B cell (primary cell): ENCODE results near the gene STK24. TPM values are rescaled to one million over a fixed set of nuclear protein-coding genes. Genes with fewer than 3 reads are reported as not detected.

Experiments used
- ATAC-seq: fragments of 200-7000 bp; cut with Tn5 transposase; one replicate; pipeline ENCODE4 v1.10.0; 2021; ENCODE audit warnings: low read depth, mild to moderate bottlenecking, moderate number of reproducible peaks, moderate library complexity
- CTCF ChIA-PET: fragments of 350-600 bp; sonication (Branson Sonifier 250); formaldehyde crosslinking; loops from one replicate; lab custom pipeline; 2021; ENCODE audit warnings: antibody characterized with exemption, inconsistent platforms; lab: Charles Lee
- POLR2A ChIA-PET: fragments of 350-600 bp; sonication (Branson Sonifier 250); formaldehyde crosslinking; loops from one replicate; lab custom pipeline; 2021; ENCODE audit warnings: antibody characterized with exemption; lab: Charles Lee
- DNase-seq: peaks from one replicate; pipeline ENCODE4 v3.0.0; 2013
- H2AFZ ChIP-seq: 2 replicates; pipeline ENCODE4 v1.6.1; 2012; ENCODE audit warnings: mild to moderate bottlenecking, low read depth, low read length; ENCODE audit not compliant: insufficient read depth, poor library complexity, severe bottlenecking
- H3K27ac ChIP-seq, 2 donors: 1 replicate in 1 of 2; 2 replicates in 1 of 2; pipeline ENCODE4 v1.5.1; 2012 to 2013; ENCODE audit warnings: low read length in 2 of 2, mild to moderate bottlenecking in 2 of 2, moderate library complexity in 1 of 2
- H3K27me3 ChIP-seq, 4 experiments: fragments of 200-600 bp in 1 of 4; sonication (generic) in 1 of 4; replicated peaks in 1 of 4; 1 replicate in 2 of 4; 2 replicates in 2 of 4; pipeline versions ENCODE4 v1.6.1 to v1.7.0; 2013 to 2016; ENCODE audit warnings: low read length in 3 of 4, mild to moderate bottlenecking in 2 of 4, mixed read lengths in 1 of 4, moderate library complexity in 1 of 4; ENCODE audit not compliant: insufficient read depth in 4 of 4, control insufficient read depth in 3 of 4; ENCODE audit errors: control extremely low read depth in 1 of 4
- H3K36me3 ChIP-seq, 2 experiments: replicated peaks in 1 of 2; 1 replicate in 1 of 2; 2 replicates in 1 of 2; pipeline versions ENCODE4 v1.6.1 to v1.7.1; 2013; ENCODE audit warnings: low read length in 1 of 2; ENCODE audit not compliant: insufficient read depth in 2 of 2, control insufficient read depth in 1 of 2; ENCODE audit errors: control extremely low read depth in 1 of 2, extremely low read depth in 1 of 2
- H3K4me1 ChIP-seq, 2 donors: fragments of 200-600 bp in 1 of 2; sonication (generic) in 1 of 2; 1 replicate in 1 of 2; 2 replicates in 1 of 2; pipeline versions ENCODE4 v1.5.1 to v1.6.1; 2013 to 2017; ENCODE audit warnings: low read length in 2 of 2; ENCODE audit not compliant: control insufficient read depth in 2 of 2, insufficient read depth in 2 of 2
- H3K4me2 ChIP-seq: replicated peaks from 2 replicates; pipeline ENCODE3; 2012; ENCODE audit warnings: mild to moderate bottlenecking, low read depth, low read length; ENCODE audit not compliant: poor library complexity, severe bottlenecking
- H3K4me3 ChIP-seq, 5 experiments: fragments of 200-600 bp in 1 of 5; sonication (generic) in 1 of 5; 1 replicate in 3 of 5; 2 replicates in 2 of 5; pipeline versions ENCODE4 v1.5.1 to v1.7.0; 2011 to 2016; ENCODE audit warnings: low read length in 4 of 5, mild to moderate bottlenecking in 4 of 5, low read depth in 2 of 5, control low read depth in 1 of 5, moderate library complexity in 1 of 5; ENCODE audit not compliant: insufficient read depth in 1 of 5; ENCODE audit errors: control extremely low read depth in 1 of 5, extremely low read depth in 1 of 5
- H3K79me2 ChIP-seq: fragments of 200-600 bp; sonication (generic); one replicate; pipeline ENCODE4 v1.6.0; 2016; ENCODE audit warnings: low read length; ENCODE audit not compliant: control insufficient read depth, insufficient read depth
- H3K9ac ChIP-seq: fragments of 200-600 bp; sonication (generic); 2 replicates; pipeline ENCODE4 v1.6.1; 2017; ENCODE audit warnings: mild to moderate bottlenecking, low read length, moderate library complexity
- H3K9me3 ChIP-seq, 3 donors: one replicate each; pipeline versions ENCODE4 v1.6.1 to v1.7.1; 2013; ENCODE audit warnings: low read length in 2 of 3; ENCODE audit not compliant: control insufficient read depth in 2 of 3, insufficient read depth in 1 of 3; ENCODE audit errors: control extremely low read depth in 1 of 3
- H4K20me1 ChIP-seq: 2 replicates; pipeline ENCODE4 v1.6.0; 2012; ENCODE audit warnings: mild to moderate bottlenecking, low read length; ENCODE audit not compliant: insufficient read depth, control insufficient read depth, poor library complexity, severe bottlenecking
- H3K27ac Mint-ChIP-seq: one replicate; pipeline ENCODE4 v1.8.0; 2021; ENCODE audit warnings: mixed read lengths
- H3K27me3 Mint-ChIP-seq: one replicate; pipeline ENCODE4 v1.8.0; 2021; ENCODE audit warnings: mixed read lengths
- H3K4me1 Mint-ChIP-seq: one replicate; pipeline ENCODE4 v1.8.0; 2021; ENCODE audit warnings: mixed read lengths
- H3K4me3 Mint-ChIP-seq: one replicate; pipeline ENCODE4 v1.8.0; 2021; ENCODE audit warnings: mixed read lengths
- H3K9me3 Mint-ChIP-seq: one replicate; pipeline ENCODE4 v1.8.0; 2022; ENCODE audit warnings: mixed read lengths; ENCODE audit not compliant: insufficient read depth
- EZH2 ChIP-seq: IDR thresholded peaks from 2 replicates; pipeline ENCODE4 v1.6.1; 2012; ENCODE audit warnings: borderline replicate concordance, low read depth, mild to moderate bottlenecking, moderate library complexity, low read length; ENCODE audit not compliant: insufficient read depth, poor library complexity, severe bottlenecking
- WGBS: methylation state at CpG from one replicate; pipeline ENCODE4 v1.1.5; 2013; ENCODE audit warnings: missing lambda C conversion rate; ENCODE audit not compliant: insufficient coverage; 5-methylcytosine and 5-hydroxymethylcytosine counted together
- intact Hi-C: fragments of 100-400 bp; cut with micrococcal nuclease; formaldehyde crosslinking; loops from one replicate; pipeline ENCODE4 v1.10.0; 2022
- polyA plus RNA-seq: library from polyadenylated mRNA; depleted of rRNA; stranded (reverse); fragments of >200 nt; gene quantifications from 2 replicates; pipeline ENCODE4 v1.2.3, GENCODE V29; 2012
- total RNA-seq, 2 donors: library from RNA; stranded (reverse); fragments of 120-200 nt in 1 of 2; gene quantifications; 1 replicate in 1 of 2; 2 replicates in 1 of 2; pipeline versions ENCODE4 v1.2.3 to v1.2.4, GENCODE V29; 2013 to 2022
- TF ChIP-seq, protein P1 (sequence below): fragments of 200-600 bp; IDR thresholded peaks from one replicate; pipeline ENCODE4 v1.8.0; 2022; ENCODE audit warnings: antibody characterized with exemption, mild to moderate bottlenecking

STK24 gene
- total and polyA plus RNA-seq, 2 donors (not counting 1 experiment from before 2014, with no cell fraction given): 47.2 to 117 TPM

DNA sequence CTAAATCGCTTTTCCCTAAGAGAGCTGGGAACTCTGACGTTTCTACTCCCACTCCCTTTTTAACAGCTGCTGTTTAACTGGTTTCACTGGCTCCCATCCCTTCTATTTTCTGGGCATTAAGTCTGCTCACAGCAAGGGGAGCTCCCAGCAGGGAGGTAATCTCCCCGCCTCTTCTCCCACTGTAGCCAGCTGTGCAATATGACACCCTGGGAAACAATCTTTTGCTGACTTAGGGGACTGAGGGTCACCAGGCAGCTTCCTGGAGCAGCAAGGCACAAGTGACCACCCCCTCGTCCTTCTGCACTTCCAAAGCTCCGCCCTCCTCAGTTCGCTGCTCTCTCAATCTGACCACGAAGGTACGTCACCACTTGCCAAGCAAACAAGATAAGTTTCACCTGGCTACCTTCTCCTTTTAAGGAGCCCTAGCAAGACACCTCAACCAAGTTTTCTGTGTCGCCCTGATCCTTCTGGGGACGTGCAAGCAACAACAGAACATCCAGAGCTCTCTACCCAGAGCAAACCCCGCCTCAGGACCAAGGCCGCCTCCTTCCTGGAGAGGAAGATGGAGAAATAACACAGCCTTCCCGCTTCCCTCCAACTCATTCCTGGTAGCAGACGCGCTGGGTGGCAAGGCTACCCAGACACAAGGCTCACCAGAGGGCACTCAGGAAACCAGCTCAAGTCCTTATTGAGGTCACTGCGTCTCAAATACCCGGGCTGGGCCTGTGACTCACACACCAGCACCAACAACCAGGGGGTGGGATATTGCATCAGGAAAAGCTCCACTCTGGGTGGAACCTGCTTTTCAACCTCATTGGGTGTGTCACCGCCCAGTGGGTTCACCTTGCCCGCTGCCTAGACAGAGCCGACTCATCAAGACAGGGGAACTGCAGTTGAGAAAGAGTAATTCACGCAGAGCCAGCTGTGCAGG lies 92.4 kb downstream of the STK24 start:
- Histone ChIP-seq H2AFZ (no peak overlapping the region), H3K27me3 (no peaks in the 10 kb centered on the region), H3K27ac (no peak overlapping the region), H4K20me1 (peaks cover 98% of the 10 kb centered on the region), H3K4me3 (no peak overlapping the region), H3K9ac (no peak overlapping the region), H3K36me3 (peaks cover 0 to 23% of the 10 kb centered on the region in 2 experiments), H3K4me2 (no peak overlapping the region), H3K9me3 (no peaks in the 10 kb centered on the region), H3K4me1 (peaks cover 39 to 69% of the 10 kb centered on the region in 2 donors), H3K79me2 (peaks cover 96% of the 10 kb centered on the region)
- Mint-ChIP-seq H3K4me3 (no peak overlapping the region), H3K27ac (peak overlapping the region; percentile 10), H3K9me3 (no peaks in the 10 kb centered on the region), H3K27me3 (no peaks in the 10 kb centered on the region), H3K4me1 (peaks cover 80% of the 10 kb centered on the region)
- ChIA-PET CTCF (interaction anchor here (1.0 to 4.8 kb wide), 4 partner anchors 36 to 168 kb away, joined by 3 to 40 read pairs (median 6); no protein-coding TSS in a partner anchor), POLR2A (no interaction called here)
- ATAC-seq (no peak), DNase-seq (no peak)
- WGBS: 85% methylated on average over 18 of the region's 21 CpGs
- intact Hi-C loops: loop anchor here (5.0 kb wide), 1 partner anchor 38 kb away; no protein-coding TSS in a partner anchor
- no peak for TF ChIP-seq EZH2
- TF ChIP-seq, protein P1, sequence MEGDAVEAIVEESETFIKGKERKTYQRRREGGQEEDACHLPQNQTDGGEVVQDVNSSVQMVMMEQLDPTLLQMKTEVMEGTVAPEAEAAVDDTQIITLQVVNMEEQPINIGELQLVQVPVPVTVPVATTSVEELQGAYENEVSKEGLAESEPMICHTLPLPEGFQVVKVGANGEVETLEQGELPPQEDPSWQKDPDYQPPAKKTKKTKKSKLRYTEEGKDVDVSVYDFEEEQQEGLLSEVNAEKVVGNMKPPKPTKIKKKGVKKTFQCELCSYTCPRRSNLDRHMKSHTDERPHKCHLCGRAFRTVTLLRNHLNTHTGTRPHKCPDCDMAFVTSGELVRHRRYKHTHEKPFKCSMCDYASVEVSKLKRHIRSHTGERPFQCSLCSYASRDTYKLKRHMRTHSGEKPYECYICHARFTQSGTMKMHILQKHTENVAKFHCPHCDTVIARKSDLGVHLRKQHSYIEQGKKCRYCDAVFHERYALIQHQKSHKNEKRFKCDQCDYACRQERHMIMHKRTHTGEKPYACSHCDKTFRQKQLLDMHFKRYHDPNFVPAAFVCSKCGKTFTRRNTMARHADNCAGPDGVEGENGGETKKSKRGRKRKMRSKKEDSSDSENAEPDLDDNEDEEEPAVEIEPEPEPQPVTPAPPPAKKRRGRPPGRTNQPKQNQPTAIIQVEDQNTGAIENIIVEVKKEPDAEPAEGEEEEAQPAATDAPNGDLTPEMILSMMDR: no peak
